Mesenchymal stem cell (in vitro differentiated cells and primary cell): ENCODE measurements around the gene CCDC116.

Experiments
- DNase-seq: peaks from one replicate; pipeline ENCODE4 v3.0.0-alpha.2; 2013
- H2AFZ ChIP-seq: one replicate; pipeline ENCODE4 v1.6.1; 2013; ENCODE audit warnings: low read depth, mild to moderate bottlenecking, control low read depth, inconsistent platforms, low read length, moderate library complexity
- H2AK5ac ChIP-seq: 2 replicates; pipeline ENCODE4 v1.6.1; 2013; ENCODE audit warnings: low read length, moderate library complexity, mild to moderate bottlenecking, inconsistent platforms; ENCODE audit not compliant: severe bottlenecking
- H2BK120ac ChIP-seq: one replicate; pipeline ENCODE4 v1.6.1; 2013; ENCODE audit warnings: low read depth, mild to moderate bottlenecking, inconsistent platforms, low read length, moderate library complexity
- H2BK12ac ChIP-seq, 2 experiments: one replicate each; pipeline ENCODE4 v1.6.1; 2013; ENCODE audit warnings: inconsistent platforms in 2 of 2, low read length in 2 of 2, mild to moderate bottlenecking in 2 of 2, moderate library complexity in 2 of 2, control low read depth in 1 of 2
- H2BK15ac ChIP-seq: one replicate; pipeline ENCODE4 v1.6.1; 2013; ENCODE audit warnings: mild to moderate bottlenecking, low read depth, inconsistent platforms; ENCODE audit not compliant: poor library complexity, severe bottlenecking
- H2BK5ac ChIP-seq: 2 replicates; pipeline ENCODE4 v1.6.1; 2013; ENCODE audit warnings: low read depth, mild to moderate bottlenecking, low read length, control low read depth, inconsistent platforms; ENCODE audit not compliant: poor library complexity, severe bottlenecking
- H3K14ac ChIP-seq, 2 experiments: one replicate each; pipeline ENCODE4 v1.6.1; 2013; ENCODE audit warnings: inconsistent platforms in 2 of 2, low read length in 2 of 2, control low read depth in 1 of 2, mild to moderate bottlenecking in 1 of 2, moderate library complexity in 1 of 2
- H3K18ac ChIP-seq, 2 experiments: one replicate each; pipeline ENCODE4 v1.6.1; 2013; ENCODE audit warnings: inconsistent platforms in 2 of 2, low read length in 2 of 2, control low read depth in 1 of 2, low read depth in 1 of 2, mild to moderate bottlenecking in 1 of 2
- H3K23ac ChIP-seq, 2 experiments: one replicate each; pipeline ENCODE4 v1.6.1; 2013; ENCODE audit warnings: inconsistent platforms in 2 of 2, low read length in 2 of 2, mild to moderate bottlenecking in 2 of 2, moderate library complexity in 2 of 2, control low read depth in 1 of 2
- H3K27ac ChIP-seq: 2 replicates; pipeline ENCODE4 v1.5.1; 2013; ENCODE audit warnings: mild to moderate bottlenecking, moderate library complexity, low read length, control low read depth, inconsistent platforms; ENCODE audit not compliant: poor library complexity, severe bottlenecking
- H3K27me3 ChIP-seq, 2 experiments: 2 replicates each; pipeline versions ENCODE4 v1.6.1 to v1.7.0; 2013; ENCODE audit warnings: low read length in 2 of 2, mild to moderate bottlenecking in 2 of 2, moderate library complexity in 2 of 2, control low read depth in 1 of 2, inconsistent platforms in 1 of 2; ENCODE audit not compliant: control insufficient read depth in 1 of 2, insufficient read depth in 1 of 2
- H3K36me3 ChIP-seq, 2 experiments: 2 replicates each; pipeline versions ENCODE4 v1.6.1 to v1.7.0; 2013; ENCODE audit warnings: low read length in 2 of 2, control low read depth in 1 of 2, inconsistent platforms in 1 of 2, low read depth in 1 of 2, mild to moderate bottlenecking in 1 of 2; ENCODE audit not compliant: insufficient read depth in 2 of 2, control insufficient read depth in 1 of 2
- H3K4ac ChIP-seq, 2 experiments: one replicate each; pipeline ENCODE4 v1.6.1; 2013; ENCODE audit warnings: inconsistent platforms in 2 of 2, low read length in 2 of 2, mild to moderate bottlenecking in 2 of 2, moderate library complexity in 2 of 2, control low read depth in 1 of 2, low read depth in 1 of 2
- H3K4me1 ChIP-seq: 2 replicates; pipeline ENCODE4 v1.6.1; 2013; ENCODE audit warnings: low read depth, low read length, control low read depth; ENCODE audit not compliant: control insufficient read depth, insufficient read depth
- H3K4me2 ChIP-seq: 2 replicates; pipeline ENCODE4 v1.6.1; 2013; ENCODE audit warnings: low read length, mild to moderate bottlenecking, inconsistent platforms; ENCODE audit not compliant: poor library complexity, severe bottlenecking
- H3K4me3 ChIP-seq, 2 experiments: 2 replicates each; pipeline versions ENCODE4 v1.5.1 to v1.7.0; 2013; ENCODE audit warnings: low read length in 2 of 2, mild to moderate bottlenecking in 2 of 2, control low read depth in 1 of 2, low read depth in 1 of 2; ENCODE audit not compliant: insufficient read depth in 1 of 2
- H3K79me1 ChIP-seq: replicated peaks from 2 replicates; pipeline ENCODE4 v1.6.1; 2013; ENCODE audit warnings: mild to moderate bottlenecking, control low read depth, low read length, inconsistent platforms; ENCODE audit not compliant: poor library complexity, severe bottlenecking
- H3K9ac ChIP-seq: 2 replicates; pipeline ENCODE4 v1.7.0; 2013; ENCODE audit warnings: mild to moderate bottlenecking, low read length, moderate library complexity
- H3K9me3 ChIP-seq: 2 replicates; pipeline ENCODE4 v1.7.0; 2013; ENCODE audit warnings: mild to moderate bottlenecking, low read length; ENCODE audit not compliant: control insufficient read depth
- H4K8ac ChIP-seq: one replicate; pipeline ENCODE4 v1.6.1; 2013; ENCODE audit warnings: inconsistent platforms, mild to moderate bottlenecking, low read length, moderate library complexity
- H4K91ac ChIP-seq: one replicate; pipeline ENCODE4 v1.6.1; 2013; ENCODE audit warnings: mild to moderate bottlenecking, low read length, inconsistent platforms
- WGBS: methylation state at CpG from one replicate; pipeline ENCODE4 v1.1.7; 2013; ENCODE audit warnings: mixed read lengths; 5-methylcytosine and 5-hydroxymethylcytosine counted together

Gene CCDC116

DNA sequence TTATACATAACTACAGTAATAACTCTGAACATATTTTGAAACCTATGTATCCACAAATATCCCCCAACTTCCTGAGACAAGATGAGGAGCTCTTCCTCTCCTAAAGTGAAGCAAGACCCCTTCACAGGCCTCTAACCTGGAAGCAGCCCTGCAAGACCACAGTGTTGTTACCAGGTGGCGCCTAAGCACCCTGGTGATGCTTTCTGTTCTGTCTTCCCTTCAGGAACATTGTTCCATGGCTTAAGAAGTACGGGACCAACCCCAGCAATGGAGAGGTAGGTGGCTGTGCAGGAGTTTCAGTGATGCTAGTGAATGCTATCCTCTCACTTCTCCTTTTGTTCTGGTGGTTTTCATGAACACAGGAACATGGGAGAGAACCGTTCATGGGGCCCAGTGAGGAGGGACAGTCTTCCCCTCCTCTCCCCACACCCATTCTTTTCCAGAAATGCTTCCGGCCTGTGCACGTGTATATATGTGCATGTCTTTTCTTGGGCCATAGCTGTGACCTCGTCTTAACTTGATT, 39.6 kb downstream of the CCDC116 start:
- peaks cover 20% of the 10 kb centered on the region for H3K79me1 ChIP-seq
- 90% methylated on average over 4 of the region's 6 CpGs for WGBS

DNA sequence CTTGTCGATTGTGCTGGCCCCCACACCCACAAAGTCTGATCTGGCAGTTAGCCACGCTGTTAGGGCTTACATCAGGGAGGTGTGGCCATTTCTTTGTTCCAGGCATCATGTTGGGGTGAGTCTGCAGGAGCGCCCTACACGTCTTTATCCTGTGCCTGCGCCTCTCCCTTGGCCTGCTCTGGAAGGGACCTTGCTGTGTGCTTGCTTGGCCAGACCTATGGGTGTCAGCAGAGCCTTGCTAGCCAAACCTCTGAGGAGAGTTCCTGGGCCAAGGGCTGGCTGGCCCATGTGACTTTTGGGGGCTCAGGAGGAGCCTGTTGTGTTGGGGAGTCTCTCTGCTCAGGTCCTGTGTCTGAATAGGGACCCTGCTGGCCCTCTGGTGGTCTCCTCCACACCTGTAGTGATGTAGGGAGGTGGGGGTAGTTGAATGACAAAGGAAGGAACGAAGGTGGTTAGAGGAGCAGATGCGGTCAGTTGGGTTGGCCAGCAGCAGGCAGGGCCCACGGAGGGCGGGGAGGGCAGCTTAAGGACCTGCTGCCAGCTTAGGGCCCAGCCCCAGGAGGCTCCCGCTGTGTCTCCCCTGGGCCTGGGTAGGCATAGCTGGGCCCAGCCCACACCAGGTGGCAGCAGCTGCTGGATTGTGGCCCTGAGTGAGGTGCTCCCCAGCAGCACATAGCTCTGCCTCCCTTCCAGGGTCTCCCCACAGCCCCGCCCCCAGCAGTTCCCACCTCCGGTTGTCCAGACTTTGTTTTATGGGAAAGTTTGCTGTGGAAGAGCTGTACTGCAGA, 41.2 kb downstream of the CCDC116 start:
- H3K36me3 ChIP-seq = peaks cover 41 to 61% of the 10 kb centered on the region in 2 experiments
- H3K4ac ChIP-seq = no peak overlapping the region
- H2BK120ac ChIP-seq = no peak overlapping the region
- H3K9me3 ChIP-seq = no peaks in the 10 kb centered on the region
- no peak overlapping the region for H2AFZ ChIP-seq
- WGBS = 98% methylated on average over 10 of the region's 12 CpGs
- H3K4me3 ChIP-seq = no peak overlapping the region
- H4K8ac ChIP-seq = no peak overlapping the region
- no peak overlapping the region for H3K14ac ChIP-seq
- no peak overlapping the region for H4K91ac ChIP-seq
- no peak overlapping the region for H3K27ac ChIP-seq
- peaks cover 17% of the 10 kb centered on the region for H3K79me1 ChIP-seq
- H2BK12ac ChIP-seq = no peak overlapping the region
- H2AK5ac ChIP-seq = peak overlapping the region; percentile 13
- H3K18ac ChIP-seq = no peak overlapping the region
- DNase-seq = no peak
- no peaks in the 10 kb centered on the region for H3K27me3 ChIP-seq
- H3K9ac ChIP-seq = no peak overlapping the region
- no peak overlapping the region for H2BK5ac ChIP-seq
- no peak overlapping the region for H2BK15ac ChIP-seq
- no peak overlapping the region for H3K4me2 ChIP-seq
- peaks cover 28% of the 10 kb centered on the region for H3K4me1 ChIP-seq
- H3K23ac ChIP-seq = no peak overlapping the region

More for the DNA sequence above, 39.6 kb downstream of the CCDC116 start:
- Histone ChIP-seq H3K14ac (no peak overlapping the region), H3K9me3 (no peaks in the 10 kb centered on the region), H3K23ac (no peak overlapping the region), H3K36me3 (peaks cover 41 to 61% of the 10 kb centered on the region in 2 experiments), H2BK15ac (no peak overlapping the region), H2BK120ac (no peak overlapping the region), H2BK5ac (no peak overlapping the region), H3K9ac (no peak overlapping the region), H4K91ac (no peak overlapping the region), H3K4ac (no peak overlapping the region), H3K4me3 (no peak overlapping the region), H3K18ac (no peak overlapping the region), H3K4me1 (peaks cover 22% of the 10 kb centered on the region), H3K27me3 (no peaks in the 10 kb centered on the region), H3K27ac (no peak overlapping the region), H2AFZ (no peak overlapping the region), H4K8ac (no peak overlapping the region), H2BK12ac (no peak overlapping the region), H2AK5ac (no peak overlapping the region), H3K4me2 (no peak overlapping the region)
- DNase-seq = no peak

DNA sequence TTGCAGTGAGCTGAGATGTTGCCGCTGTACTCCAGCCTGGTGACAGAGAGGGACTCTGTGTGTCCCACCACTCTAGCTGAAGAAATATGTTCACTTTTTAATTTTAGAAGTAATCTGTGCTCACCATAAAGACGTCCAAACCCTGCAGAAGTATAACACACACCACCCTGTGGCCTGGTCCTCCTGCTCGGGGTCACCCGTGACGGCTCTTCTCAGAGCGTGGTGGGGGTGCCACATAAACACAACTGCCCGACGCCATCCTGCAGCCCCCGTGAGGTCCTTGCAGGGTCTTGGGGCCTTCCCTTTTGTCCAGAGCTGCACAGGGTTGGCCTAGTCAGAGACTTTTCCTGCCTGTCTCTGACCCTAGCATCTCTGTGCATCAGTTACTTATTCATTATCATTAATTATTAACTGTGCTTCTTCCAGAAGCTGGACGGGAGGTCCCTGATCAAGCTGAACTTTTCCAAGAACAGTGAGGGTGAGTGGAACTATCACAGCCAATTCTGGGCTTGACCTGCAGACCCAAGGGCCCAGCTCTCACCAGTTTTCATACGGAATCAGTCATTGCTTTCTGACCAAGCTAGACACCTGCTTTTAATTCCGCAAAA, 42.2 kb downstream of the CCDC116 start:
- Histone ChIP-seq H2BK5ac (no peak overlapping the region), H3K23ac (no peak overlapping the region), H4K91ac (no peak overlapping the region), H3K4me3 (no peak overlapping the region), H3K9ac (no peak overlapping the region), H2BK15ac (no peak overlapping the region), H3K9me3 (no peaks in the 10 kb centered on the region), H2BK12ac (no peak overlapping the region), H3K27ac (peak overlapping the region; percentile 24), H3K4me2 (peak overlapping the region; percentile 25), H3K4ac (no peak overlapping the region), H3K27me3 (no peaks in the 10 kb centered on the region), H2AFZ (no peak overlapping the region), H3K14ac (no peak overlapping the region), H2BK120ac (no peak overlapping the region), H3K4me1 (peaks cover 28% of the 10 kb centered on the region), H4K8ac (no peak overlapping the region), H3K18ac (no peak overlapping the region), H3K79me1 (peaks cover 14% of the 10 kb centered on the region), H2AK5ac (no peak overlapping the region), H3K36me3 (peaks cover 41 to 59% of the 10 kb centered on the region in 2 experiments)
- 97% methylated on average over 11 of the region's 12 CpGs for WGBS
- DNase-seq = no peak
